ENCODE data around the gene VPS45.

DNA sequence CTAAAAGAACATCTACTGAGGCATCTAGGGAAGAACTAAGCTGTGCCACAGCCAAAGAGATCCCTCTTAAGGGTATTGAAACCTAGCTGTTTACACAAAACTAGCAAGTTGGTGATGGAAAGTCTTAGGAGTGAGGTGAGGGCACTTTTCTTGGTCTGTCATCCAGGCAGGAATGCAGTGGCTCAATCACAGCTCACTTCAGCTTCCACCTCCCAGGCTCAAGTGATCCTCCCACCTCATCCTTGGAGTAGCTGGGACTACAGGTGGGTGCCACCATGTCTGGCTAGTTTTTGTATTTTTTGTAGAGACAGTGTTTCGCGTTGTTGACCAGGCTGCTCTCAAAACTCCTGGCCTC lies 84.6 kb downstream of the VPS45 start:
- no peak for TF ChIP-seq POLR2AphosphoS5 (IDR thresholded peaks at IDR 0.05; ENCODE audit: low read depth, low read length)
- no peak for TF ChIP-seq POLR2A (IDR thresholded peaks at IDR 0.05; ENCODE audit: low read depth, low read length)
- no peak for TF ChIP-seq TAF1 (IDR thresholded peaks at IDR 0.05; ENCODE audit: low read depth, low read length)

Measured in GM12891 (cell line).